Left lung (tissue), 10 donors: Measurements from ENCODE around the gene CENPC. TPM values are rescaled to one million over a fixed set of nuclear protein-coding genes. Genes with fewer than 3 reads are reported as not detected.

ENCODE experiments used
- ATAC-seq: fragments of 200-7000 bp; cut with Tn5 transposase; one replicate; pipeline ENCODE4 v1.9.1; 2020; ENCODE audit warnings: moderate library complexity
- DNase-seq, 4 donors: peaks; one replicate each; pipeline ENCODE4 v3.0.0-alpha.2; 2013 to 2020
- H3K27ac ChIP-seq, 2 donors: fragments of 200-600 bp; sonication (generic) in 1 of 2; one replicate each; pipeline versions ENCODE4 v1.5.0 to v1.8.0; 2020 to 2021
- H3K27me3 ChIP-seq, 2 donors: fragments of 200-600 bp; sonication (generic) in 1 of 2; one replicate each; pipeline versions ENCODE4 v1.5.0 to v1.8.0; 2020 to 2021
- H3K36me3 ChIP-seq, 2 donors: fragments of 200-600 bp; sonication (generic) in 1 of 2; one replicate each; pipeline versions ENCODE4 v1.5.0 to v1.8.0; 2020 to 2021
- H3K4me1 ChIP-seq, 2 donors: fragments of 200-600 bp; one replicate each; pipeline ENCODE4 v1.8.0; 2021
- H3K4me3 ChIP-seq, 2 donors: fragments of 200-600 bp; sonication (generic) in 1 of 2; one replicate each; pipeline versions ENCODE4 v1.5.0 to v1.8.0; 2020 to 2021; ENCODE audit warnings: mild to moderate bottlenecking in 1 of 2
- H3K9me3 ChIP-seq, 2 donors: fragments of 200-600 bp; sonication (generic) in 1 of 2; one replicate each; pipeline versions ENCODE4 v1.5.0 to v1.8.0; 2020 to 2021
- CTCF ChIP-seq, 2 donors: fragments of 200-600 bp; sonication (generic) in 1 of 2; IDR thresholded peaks; one replicate each; pipeline versions ENCODE4 v1.5.0 to v1.8.0; 2021; ENCODE audit warnings: antibody characterized with exemption in 2 of 2
- intact Hi-C, 2 donors: fragments of 100-400 bp; cut with DNase I; formaldehyde crosslinking; loops; one replicate each; pipeline versions ENCODE4 v1.11.2 to v1.14.2; 2022
- polyA plus RNA-seq, 6 donors: library from polyadenylated mRNA; unstranded; fragments of 120-200 nt; gene quantifications; one replicate each; pipeline ENCODE4 v1.2.1, GENCODE V29; 2013; ENCODE audit not compliant: insufficient read length in 6 of 6
- total RNA-seq, 2 donors: library from RNA; stranded (reverse); fragmentation: NEBNext Ultra II Directional; extraction: Animal tissue kit (Norgen Biotek cat#: 25700); gene quantifications; one replicate each; pipeline ENCODE4 v1.2.1, GENCODE V29; 2021
- donor health status: DM: no; HTN: yes; CAD: no.
- donor health status: DM: no; HTN: no; CAD: no.

The CENPC gene
- total and polyA plus RNA-seq, 8 donors: 16.1 to 41.5 (median 31.4) TPM

- no peak for DNase-seq
- no peaks in the 10 kb centered on the region for H3K27me3 ChIP-seq
- H3K36me3 ChIP-seq: peaks cover 0 to 51% of the 10 kb centered on the region in 2 donors
- intact Hi-C loops: no loop called here
- H3K4me3 ChIP-seq: no peak overlapping the region
- no peaks in the 10 kb centered on the region for H3K9me3 ChIP-seq
- ATAC-seq: no peak
- H3K4me1 ChIP-seq: no peaks in the 10 kb centered on the region
- H3K27ac ChIP-seq: no peak overlapping the region
- no peak for TF ChIP-seq CTCF (IDR thresholded peaks at IDR 0.05)
Measured at GRCh38 chr4:67480810-67481209, 64.5 kb downstream of the CENPC start.

- no peak for TF ChIP-seq CTCF (IDR thresholded peaks at IDR 0.05)
Measured at GRCh38 chr4:67475155-67475554, 70.1 kb downstream of the CENPC start.

GRCh38 chr4:67470871-67471270 is 74.4 kb downstream of the CENPC start:
- H3K4me1 ChIP-seq: no peaks in the 10 kb centered on the region
- H3K36me3 ChIP-seq: peaks cover 4 to 63% of the 10 kb centered on the region in 2 donors
- intact Hi-C loops: no loop called here
- H3K9me3 ChIP-seq: no peaks in the 10 kb centered on the region
- H3K27me3 ChIP-seq: no peaks in the 10 kb centered on the region
- no peak overlapping the region for H3K27ac ChIP-seq
- no peak for TF ChIP-seq CTCF (IDR thresholded peaks at IDR 0.05)
- no peak for ATAC-seq
- H3K4me3 ChIP-seq: no peak overlapping the region
- no peak for DNase-seq

More at GRCh38 chr4:67475155-67475554, 70.1 kb downstream of the CENPC start:
- Histone ChIP-seq H3K4me3 (no peak overlapping the region), H3K27me3 (no peaks in the 10 kb centered on the region), H3K27ac (no peak overlapping the region), H3K9me3 (no peaks in the 10 kb centered on the region), H3K36me3 (peaks cover 4 to 81% of the 10 kb centered on the region in 2 donors), H3K4me1 (no peaks in the 10 kb centered on the region)
- DNase-seq (no peak), ATAC-seq (no peak)
- intact Hi-C loops: no loop called here

GRCh38 chr4:67468830-67469229 is 76.5 kb downstream of the CENPC start:
- no peak overlapping the region for H3K4me3 ChIP-seq
- intact Hi-C loops: no loop called here
- H3K27ac ChIP-seq: no peak overlapping the region
- no peak for TF ChIP-seq CTCF (IDR thresholded peaks at IDR 0.05)
- no peaks in the 10 kb centered on the region for H3K27me3 ChIP-seq
- DNase-seq (no peak), ATAC-seq (no peak)
- peaks cover under 1 to 46% of the 10 kb centered on the region in 2 donors for H3K36me3 ChIP-seq
- H3K9me3 ChIP-seq: no peaks in the 10 kb centered on the region
- no peaks in the 10 kb centered on the region for H3K4me1 ChIP-seq

- Histone ChIP-seq H3K4me3 (no peak overlapping the region), H3K27ac (no peak overlapping the region), H3K36me3 (peaks cover 0 to 25% of the 10 kb centered on the region in 2 donors), H3K27me3 (no peaks in the 10 kb centered on the region), H3K9me3 (no peaks in the 10 kb centered on the region), H3K4me1 (no peaks in the 10 kb centered on the region)
- no peak for ATAC-seq
- no peak for TF ChIP-seq CTCF (IDR thresholded peaks at IDR 0.05)
- DNase-seq: no peak
- intact Hi-C loops: no loop called here
Measured at GRCh38 chr4:67466751-67467150, 78.6 kb downstream of the CENPC start.
